Keratinocyte (primary cell): ENCODE data around the gene SCN4A. TPM values are rescaled to one million over a fixed set of nuclear protein-coding genes. Genes with fewer than 3 reads are reported as not detected.

Experiments
- DNase-seq: peaks from one replicate; pipeline ENCODE4 v3.0.0-alpha.2; 2011; ENCODE audit warnings: low read depth, missing footprints, low spot score
- FAIRE-seq: peaks from 2 replicates; lab custom pipeline; 2011; peaks lifted over from hg19 to GRCh38; lab: Jason Lieb, UNC
- H2AFZ ChIP-seq: 2 replicates; pipeline ENCODE4 v1.6.0; 2012; ENCODE audit warnings: low read length, control low read depth, inconsistent platforms; ENCODE audit not compliant: control insufficient read depth
- H3K27ac ChIP-seq: 2 replicates; pipeline ENCODE4 v1.5.1; 2011; ENCODE audit warnings: low read length; ENCODE audit not compliant: control insufficient read depth, insufficient read depth
- H3K27me3 ChIP-seq: 3 replicates; pipeline ENCODE4 v1.6.0; 2011; ENCODE audit warnings: low read length; ENCODE audit not compliant: control insufficient read depth, insufficient read depth; ENCODE audit errors: extremely low read depth
- H3K36me3 ChIP-seq, 2 experiments: 2 replicates in 1 of 2; 3 replicates in 1 of 2; pipeline ENCODE4 v1.5.1; 2011; ENCODE audit warnings: low read length in 2 of 2, mild to moderate bottlenecking in 1 of 2; ENCODE audit not compliant: control insufficient read depth in 2 of 2, insufficient read depth in 2 of 2; ENCODE audit errors: extremely low read depth in 1 of 2
- H3K4me1 ChIP-seq: 3 replicates; pipeline ENCODE4 v1.5.1; 2011; ENCODE audit warnings: low read length; ENCODE audit not compliant: control insufficient read depth, insufficient read depth; ENCODE audit errors: extremely low read depth
- H3K4me2 ChIP-seq: 3 replicates; pipeline ENCODE4 v1.6.0; 2011; ENCODE audit warnings: low read depth, low read length; ENCODE audit not compliant: control insufficient read depth, insufficient read depth; ENCODE audit errors: extremely low read depth
- H3K4me3 ChIP-seq, 3 experiments: fragments of 200-600 bp in 1 of 3; sonication (generic) in 1 of 3; 2 replicates in 2 of 3; 3 replicates in 1 of 3; pipeline ENCODE4 v1.5.1; 2011 to 2016; ENCODE audit warnings: low read length in 3 of 3, mild to moderate bottlenecking in 3 of 3, control low read depth in 2 of 3, inconsistent platforms in 1 of 3, low read depth in 1 of 3, mixed read lengths in 1 of 3, mixed run types in 1 of 3, moderate library complexity in 1 of 3; ENCODE audit not compliant: control insufficient read depth in 2 of 3, insufficient read depth in 2 of 3; ENCODE audit errors: extremely low read depth in 1 of 3
- H3K79me2 ChIP-seq: 2 replicates; pipeline ENCODE4 v1.6.0; 2012; ENCODE audit warnings: low read length; ENCODE audit not compliant: control insufficient read depth, insufficient read depth
- H3K9ac ChIP-seq: 3 replicates; pipeline ENCODE4 v1.6.0; 2011; ENCODE audit warnings: low read length; ENCODE audit not compliant: control insufficient read depth, insufficient read depth; ENCODE audit errors: extremely low read depth
- H3K9me1 ChIP-seq: 3 replicates; pipeline ENCODE4 v1.6.0; 2011; ENCODE audit warnings: low read length; ENCODE audit not compliant: control insufficient read depth, insufficient read depth; ENCODE audit errors: extremely low read depth
- H3K9me3 ChIP-seq: 2 replicates; pipeline ENCODE4 v1.5.1; 2012; ENCODE audit warnings: low read depth, low read length; ENCODE audit not compliant: control insufficient read depth
- H4K20me1 ChIP-seq: 3 replicates; pipeline ENCODE4 v1.6.0; 2011; ENCODE audit warnings: low read length; ENCODE audit not compliant: control insufficient read depth, insufficient read depth; ENCODE audit errors: extremely low read depth
- CTCF ChIP-seq, 3 experiments: IDR thresholded peaks in 1 of 3; conservative IDR thresholded peaks in 1 of 3; optimal IDR thresholded peaks in 1 of 3; 2 replicates in 2 of 3; 3 replicates in 1 of 3; pipeline versions ENCODE3 to v1.5.1; 2011; ENCODE audit warnings: low read length in 3 of 3, mild to moderate bottlenecking in 3 of 3, moderate library complexity in 2 of 3, control low read depth in 1 of 3, inconsistent platforms in 1 of 3; ENCODE audit not compliant: insufficient read depth in 2 of 3; ENCODE audit errors: extremely low read depth in 1 of 3
- EZH2 ChIP-seq: IDR thresholded peaks from one replicate; pipeline ENCODE4 v1.6.1; 2012; ENCODE audit warnings: inconsistent platforms, mild to moderate bottlenecking, low read length, moderate library complexity
- dilution Hi-C: fragments of 300-500 bp; cut with MboI; formaldehyde crosslinking; loops from one replicate; pipeline ENCODE4 v1.7.0; 2020; ENCODE audit warnings: low sequenced_read_pairs; ENCODE audit not compliant: extremely low pct_ligation_motif_present
- polyA plus RNA-seq, 5 experiments: library from polyadenylated mRNA; depleted of rRNA in 3 of 5; stranded (reverse) in 3 of 5; stranded (forward) in 1 of 5; unstranded in 1 of 5; fragments of >200 nt; gene quantifications; 1 replicate in 1 of 5; 2 replicates in 3 of 5; 3 replicates in 1 of 5; pipeline versions ENCODE4 v1.2.1 to v1.2.3, GENCODE V29; 2011 to 2012; ENCODE audit warnings: missing spikeins in 2 of 5, low read depth in 1 of 5, low replicate concordance in 1 of 5

SCN4A gene
- polyA plus RNA-seq, 1 donor (not counting 4 experiments of a cell fraction or from before 2014, with no cell fraction given): not detected

DNA sequence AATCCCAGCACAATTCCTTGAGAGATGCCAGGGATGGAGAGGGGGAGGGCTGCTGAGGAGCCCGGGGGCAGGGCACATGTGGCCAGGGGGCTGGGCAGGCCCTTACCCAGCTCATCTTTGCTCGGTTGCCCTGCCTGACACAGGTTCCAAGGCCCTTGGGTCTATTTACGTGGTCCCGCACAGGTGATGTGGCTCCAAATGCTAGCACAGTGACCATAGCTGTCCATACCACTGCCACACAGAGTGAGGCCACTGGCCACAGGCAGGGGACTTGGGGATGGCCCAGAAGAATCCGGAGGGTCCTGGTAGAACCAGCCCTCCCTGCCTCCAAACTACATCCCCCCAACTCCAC lies 15.4 kb upstream of the SCN4A start:
- H3K4me1 ChIP-seq: peaks cover 4% of the 10 kb centered on the region
- FAIRE-seq (no peak), DNase-seq (no peak)

DNA sequence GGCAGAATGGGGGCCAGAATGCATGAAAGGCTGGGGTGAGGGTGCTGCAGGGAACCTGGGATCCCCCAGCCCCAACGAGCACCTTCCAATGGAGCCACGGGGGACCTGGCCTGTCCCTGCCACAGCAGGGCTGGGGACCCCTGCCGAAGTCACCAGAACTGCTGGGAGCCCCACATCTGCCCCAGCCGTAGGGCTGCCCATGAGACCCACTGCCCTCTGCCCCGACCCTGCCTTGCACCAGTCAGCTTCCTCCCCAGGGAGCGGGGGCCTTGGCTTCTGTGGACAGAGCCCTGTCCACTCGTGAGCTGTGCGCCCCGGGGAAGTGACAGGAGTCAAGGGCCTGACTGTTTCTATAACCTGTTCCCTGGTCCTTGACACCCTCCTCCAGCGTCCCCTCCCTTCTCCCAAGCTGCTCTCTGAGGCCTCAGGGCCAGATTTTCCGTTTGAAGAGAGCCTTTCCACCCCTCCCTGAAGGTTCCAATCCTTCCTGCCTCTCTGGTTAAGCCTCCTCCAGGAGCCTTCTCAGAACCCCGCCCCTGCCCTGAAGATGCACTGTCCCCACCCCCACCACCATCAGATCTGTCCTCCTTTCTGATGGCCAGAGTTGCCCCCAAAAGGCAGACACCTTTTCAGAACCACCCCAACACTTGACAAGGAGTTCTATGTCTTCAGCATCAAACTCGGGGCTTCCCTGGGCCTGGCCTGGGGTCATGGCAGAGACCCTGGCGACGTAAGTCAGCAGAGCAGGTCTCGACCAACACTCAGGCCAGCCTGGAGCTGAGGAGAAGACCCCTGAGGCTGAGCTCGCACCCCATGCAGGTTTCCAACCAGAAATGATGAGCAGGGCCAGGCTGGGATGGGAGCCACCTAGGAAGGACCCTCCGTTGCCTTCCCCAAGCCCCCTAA lies 14.8 kb upstream of the SCN4A start:
- Histone ChIP-seq H3K9me1 (no peaks in the 10 kb centered on the region), H3K9ac (no peak overlapping the region), H3K4me1 (peaks cover 4% of the 10 kb centered on the region), H3K27me3 (peaks cover 15% of the 10 kb centered on the region), H3K79me2 (no peaks in the 10 kb centered on the region), H3K9me3 (no peaks in the 10 kb centered on the region), H2AFZ (no peak overlapping the region), H3K4me3 (no peak overlapping the region), H3K27ac (no peak overlapping the region), H3K4me2 (no peak overlapping the region), H4K20me1 (no peaks in the 10 kb centered on the region), H3K36me3 (no peaks in the 10 kb centered on the region)
- no peak for TF ChIP-seq EZH2
- TF ChIP-seq CTCF (optimal IDR thresholded peaks at IDR 0.05 in 1 of 3, IDR thresholded peaks at IDR 0.05 in 1 of 3, conservative IDR thresholded peaks at IDR 0.05 in 1 of 3; ENCODE audit: extremely low read depth in 1 of 3, insufficient read depth in 2 of 3, low read length in 3 of 3): no peak
- no peak for FAIRE-seq
- DNase-seq: no peak
- dilution Hi-C loops: no loop called here

More for the DNA sequence above, 15.4 kb upstream of the SCN4A start:
- H3K9me3 ChIP-seq: no peaks in the 10 kb centered on the region
- peaks cover 16% of the 10 kb centered on the region for H3K27me3 ChIP-seq
- no peaks in the 10 kb centered on the region for H3K36me3 ChIP-seq
- dilution Hi-C loops: no loop called here
- H3K9me1 ChIP-seq: no peaks in the 10 kb centered on the region
- H3K79me2 ChIP-seq: no peaks in the 10 kb centered on the region
- H3K27ac ChIP-seq: no peak overlapping the region
- TF ChIP-seq CTCF (optimal IDR thresholded peaks at IDR 0.05 in 1 of 3, IDR thresholded peaks at IDR 0.05 in 1 of 3, conservative IDR thresholded peaks at IDR 0.05 in 1 of 3; ENCODE audit: extremely low read depth in 1 of 3, insufficient read depth in 2 of 3, low read length in 3 of 3) (no peak), EZH2 (no peak)
- H3K4me3 ChIP-seq: no peak overlapping the region
- no peak overlapping the region for H3K9ac ChIP-seq
- H3K4me2 ChIP-seq: no peak overlapping the region
- no peak overlapping the region for H2AFZ ChIP-seq
- H4K20me1 ChIP-seq: no peaks in the 10 kb centered on the region
